ENCODE measurements around the gene MEGF6. TPM values are rescaled to one million over a fixed set of nuclear protein-coding genes. Genes with fewer than 3 reads are reported as not detected.

Gene MEGF6
- total RNA-seq, 5 donors from 2014 or later (not counting 1 experiment from before 2014, with no cell fraction given) = 63.3 to 213 (median 193) TPM

- ChIA-PET POLR2A (no interaction called here), CTCF (no interaction called here)
- Histone ChIP-seq H3K36me3 (ENCODE audit: control insufficient read depth in 2 of 2, extremely low read depth in 1 of 2, insufficient read depth in 1 of 2, low read length in 1 of 2) (no peaks in the 10 kb centered on the region), H3K4me3 (ENCODE audit: control insufficient read depth in 1 of 2, extremely low read depth in 1 of 2, low read length in 1 of 2) (no peak overlapping the region), H3K27ac (ENCODE audit: low read length) (no peak overlapping the region), H3K27me3 (replicated peaks in 1 of 2; ENCODE audit: control insufficient read depth in 2 of 2, extremely low read depth in 1 of 2, insufficient read depth in 2 of 2, low read length in 1 of 2) (peaks cover 0 to 32% of the 10 kb centered on the region in 2 experiments), H3K4me1 (ENCODE audit: control insufficient read depth in 1 of 2, extremely low read depth in 1 of 2, insufficient read depth in 2 of 2, low read length in 2 of 2) (no peaks in the 10 kb centered on the region), H3K9me3 (no peaks in the 10 kb centered on the region)
- 66% methylated on average over 13 of the region's 14 CpGs for WGBS (ENCODE audit: insufficient coverage)
- Mint-ChIP-seq H3K27ac (no peak overlapping the region), H3K9me3 (peaks cover 0 to 10% (median 7%) of the 10 kb centered on the region in 3 donors), H3K4me1 (peaks cover 0 to 2% (median 0%) of the 10 kb centered on the region in 3 donors), H3K27me3 (no peaks in the 10 kb centered on the region), H3K4me3 (no peak overlapping the region), H3K36me3 (no peaks in the 10 kb centered on the region)
- ATAC-seq (replicated peaks in 1 of 4) = no peak
- no peak for DNase-seq
These were observed 127.9 kb downstream of the MEGF6 start for GRCh38 chr1:3483380-3483779.

- H3K9me3 Mint-ChIP-seq = peaks cover 0 to 4% (median 2%) of the 10 kb centered on the region in 3 donors
- POLR2A ChIA-PET = no interaction called here
These were observed 128.9 kb downstream of the MEGF6 start for GRCh38 chr1:3482378-3482849.

GRCh38 chr1:3481836-3482375, 129.4 kb downstream of the MEGF6 start:
- 74% methylated on average over 20 of the region's 20 CpGs for WGBS (ENCODE audit: insufficient coverage)
- Mint-ChIP-seq H3K4me1 (peaks cover 0 to 2% (median 0%) of the 10 kb centered on the region in 3 donors), H3K9me3 (no peaks in the 10 kb centered on the region), H3K27me3 (no peaks in the 10 kb centered on the region), H3K4me3 (no peak overlapping the region), H3K27ac (no peak overlapping the region), H3K36me3 (no peaks in the 10 kb centered on the region)
- CTCF ChIA-PET = interaction anchor here in 1 of 2 donors (0.5 kb wide), 1 partner anchor 12 kb away, joined by 4 read pairs; no protein-coding TSS in a partner anchor
- Histone ChIP-seq H3K36me3 (ENCODE audit: control insufficient read depth in 2 of 2, extremely low read depth in 1 of 2, insufficient read depth in 1 of 2, low read length in 1 of 2) (no peaks in the 10 kb centered on the region), H3K27ac (ENCODE audit: low read length) (no peak overlapping the region), H3K27me3 (replicated peaks in 1 of 2; ENCODE audit: control insufficient read depth in 2 of 2, extremely low read depth in 1 of 2, insufficient read depth in 2 of 2, low read length in 1 of 2) (peaks cover 0 to 38% of the 10 kb centered on the region in 2 experiments), H3K4me1 (ENCODE audit: control insufficient read depth in 1 of 2, extremely low read depth in 1 of 2, insufficient read depth in 2 of 2, low read length in 2 of 2) (no peaks in the 10 kb centered on the region), H3K4me3 (ENCODE audit: control insufficient read depth in 1 of 2, extremely low read depth in 1 of 2, low read length in 1 of 2) (no peak overlapping the region), H3K9me3 (no peaks in the 10 kb centered on the region)
- ATAC-seq (replicated peaks in 1 of 4) (no peak), DNase-seq (no peak)
- POLR2A ChIA-PET = no interaction called here

More at GRCh38 chr1:3482378-3482849, 128.9 kb downstream of the MEGF6 start:
- no peaks in the 10 kb centered on the region for H3K4me1 ChIP-seq (ENCODE audit: control insufficient read depth in 1 of 2, extremely low read depth in 1 of 2, insufficient read depth in 2 of 2, low read length in 2 of 2)
- no peaks in the 10 kb centered on the region for H3K36me3 ChIP-seq (ENCODE audit: control insufficient read depth in 2 of 2, extremely low read depth in 1 of 2, insufficient read depth in 1 of 2, low read length in 1 of 2)
- H3K27ac Mint-ChIP-seq = no peak overlapping the region
- no peak overlapping the region for H3K27ac ChIP-seq (ENCODE audit: low read length)
- no peak for DNase-seq
- 38% methylated on average over 18 of the region's 18 CpGs for WGBS (ENCODE audit: insufficient coverage)
- CTCF ChIA-PET = no interaction called here
- no peaks in the 10 kb centered on the region for H3K9me3 ChIP-seq
- H3K27me3 ChIP-seq (replicated peaks in 1 of 2; ENCODE audit: control insufficient read depth in 2 of 2, extremely low read depth in 1 of 2, insufficient read depth in 2 of 2, low read length in 1 of 2) = peaks cover 0 to 36% of the 10 kb centered on the region in 2 experiments
- H3K4me3 Mint-ChIP-seq = no peak overlapping the region
- peaks cover 0 to 2% (median 0%) of the 10 kb centered on the region in 3 donors for H3K4me1 Mint-ChIP-seq
- peak in 2 of 4 experiments; percentile 29 to 31 for ATAC-seq (replicated peaks in 1 of 4)
- no peaks in the 10 kb centered on the region for H3K27me3 Mint-ChIP-seq
- H3K4me3 ChIP-seq (ENCODE audit: control insufficient read depth in 1 of 2, extremely low read depth in 1 of 2, low read length in 1 of 2) = no peak overlapping the region
- H3K36me3 Mint-ChIP-seq = no peaks in the 10 kb centered on the region

GRCh38 chr1:3481046-3481445, 130.3 kb downstream of the MEGF6 start:
- no peaks in the 10 kb centered on the region for H3K4me1 ChIP-seq (ENCODE audit: control insufficient read depth in 1 of 2, extremely low read depth in 1 of 2, insufficient read depth in 2 of 2, low read length in 2 of 2)
- H3K4me3 Mint-ChIP-seq = no peak overlapping the region
- H3K9me3 ChIP-seq = no peaks in the 10 kb centered on the region
- H3K36me3 Mint-ChIP-seq = no peaks in the 10 kb centered on the region
- no peak overlapping the region for H3K4me3 ChIP-seq (ENCODE audit: control insufficient read depth in 1 of 2, extremely low read depth in 1 of 2, low read length in 1 of 2)
- H3K27me3 ChIP-seq (replicated peaks in 1 of 2; ENCODE audit: control insufficient read depth in 2 of 2, extremely low read depth in 1 of 2, insufficient read depth in 2 of 2, low read length in 1 of 2) = peaks cover 0 to 43% of the 10 kb centered on the region in 2 experiments
- no peak for ATAC-seq (replicated peaks in 1 of 4)
- WGBS (ENCODE audit: insufficient coverage) = 62% methylated on average over 14 of the region's 15 CpGs
- H3K27me3 Mint-ChIP-seq = no peaks in the 10 kb centered on the region
- ChIA-PET CTCF (no interaction called here), POLR2A (no interaction called here)
- no peak overlapping the region for H3K27ac ChIP-seq (ENCODE audit: low read length)
- no peaks in the 10 kb centered on the region for H3K9me3 Mint-ChIP-seq
- no peaks in the 10 kb centered on the region for H3K36me3 ChIP-seq (ENCODE audit: control insufficient read depth in 2 of 2, extremely low read depth in 1 of 2, insufficient read depth in 1 of 2, low read length in 1 of 2)
- H3K27ac Mint-ChIP-seq = no peak overlapping the region
- no peak for DNase-seq
- peaks cover 0 to 2% (median 0%) of the 10 kb centered on the region in 3 donors for H3K4me1 Mint-ChIP-seq

GRCh38 chr1:3480369-3480719, 131.0 kb downstream of the MEGF6 start:
- no peak for DNase-seq
- Mint-ChIP-seq H3K36me3 (no peaks in the 10 kb centered on the region), H3K4me3 (no peak overlapping the region), H3K4me1 (peaks cover 0 to 2% (median 0%) of the 10 kb centered on the region in 3 donors), H3K9me3 (no peaks in the 10 kb centered on the region), H3K27me3 (no peaks in the 10 kb centered on the region), H3K27ac (no peak overlapping the region)
- peaks cover 0 to 46% of the 10 kb centered on the region in 2 experiments for H3K27me3 ChIP-seq (replicated peaks in 1 of 2; ENCODE audit: control insufficient read depth in 2 of 2, extremely low read depth in 1 of 2, insufficient read depth in 2 of 2, low read length in 1 of 2)
- no peaks in the 10 kb centered on the region for H3K36me3 ChIP-seq (ENCODE audit: control insufficient read depth in 2 of 2, extremely low read depth in 1 of 2, insufficient read depth in 1 of 2, low read length in 1 of 2)
- ChIA-PET CTCF (no interaction called here), POLR2A (no interaction called here)
- no peak overlapping the region for H3K4me3 ChIP-seq (ENCODE audit: control insufficient read depth in 1 of 2, extremely low read depth in 1 of 2, low read length in 1 of 2)
- H3K4me1 ChIP-seq (ENCODE audit: control insufficient read depth in 1 of 2, extremely low read depth in 1 of 2, insufficient read depth in 2 of 2, low read length in 2 of 2) = no peaks in the 10 kb centered on the region
- no peak for ATAC-seq (replicated peaks in 1 of 4)
- H3K9me3 ChIP-seq = no peaks in the 10 kb centered on the region
- 77% methylated on average over 19 of the region's 21 CpGs for WGBS (ENCODE audit: insufficient coverage)
- no peak overlapping the region for H3K27ac ChIP-seq (ENCODE audit: low read length)

- DNase-seq (no peak), ATAC-seq (replicated peaks in 1 of 4) (no peak)
- H3K4me3 Mint-ChIP-seq = no peak overlapping the region
- H3K27me3 Mint-ChIP-seq = no peaks in the 10 kb centered on the region
- no peaks in the 10 kb centered on the region for H3K36me3 ChIP-seq (ENCODE audit: control insufficient read depth in 2 of 2, extremely low read depth in 1 of 2, insufficient read depth in 1 of 2, low read length in 1 of 2)
- 69% methylated on average over 23 of the region's 30 CpGs for WGBS (ENCODE audit: insufficient coverage)
- no peak overlapping the region for H3K27ac Mint-ChIP-seq
- no peaks in the 10 kb centered on the region for H3K36me3 Mint-ChIP-seq
- H3K4me3 ChIP-seq (ENCODE audit: control insufficient read depth in 1 of 2, extremely low read depth in 1 of 2, low read length in 1 of 2) = no peak overlapping the region
- no peak overlapping the region for H3K27ac ChIP-seq (ENCODE audit: low read length)
- ChIA-PET POLR2A (no interaction called here), CTCF (no interaction called here)
- no peaks in the 10 kb centered on the region for H3K9me3 Mint-ChIP-seq
- H3K4me1 Mint-ChIP-seq = peaks cover 0 to 2% (median 0%) of the 10 kb centered on the region in 3 donors
- H3K27me3 ChIP-seq (replicated peaks in 1 of 2; ENCODE audit: control insufficient read depth in 2 of 2, extremely low read depth in 1 of 2, insufficient read depth in 2 of 2, low read length in 1 of 2) = peaks cover 0 to 42% of the 10 kb centered on the region in 2 experiments
- no peaks in the 10 kb centered on the region for H3K4me1 ChIP-seq (ENCODE audit: control insufficient read depth in 1 of 2, extremely low read depth in 1 of 2, insufficient read depth in 2 of 2, low read length in 2 of 2)
- H3K9me3 ChIP-seq = no peaks in the 10 kb centered on the region
These were observed 131.6 kb downstream of the MEGF6 start for GRCh38 chr1:3479511-3480368.
